ENCODE data around the gene CADM2. TPM values are rescaled to one million over a fixed set of nuclear protein-coding genes. Genes with fewer than 3 reads are reported as not detected.

The CADM2 gene
- total RNA-seq, 1 experiment from 2014 or later = not detected

DNA sequence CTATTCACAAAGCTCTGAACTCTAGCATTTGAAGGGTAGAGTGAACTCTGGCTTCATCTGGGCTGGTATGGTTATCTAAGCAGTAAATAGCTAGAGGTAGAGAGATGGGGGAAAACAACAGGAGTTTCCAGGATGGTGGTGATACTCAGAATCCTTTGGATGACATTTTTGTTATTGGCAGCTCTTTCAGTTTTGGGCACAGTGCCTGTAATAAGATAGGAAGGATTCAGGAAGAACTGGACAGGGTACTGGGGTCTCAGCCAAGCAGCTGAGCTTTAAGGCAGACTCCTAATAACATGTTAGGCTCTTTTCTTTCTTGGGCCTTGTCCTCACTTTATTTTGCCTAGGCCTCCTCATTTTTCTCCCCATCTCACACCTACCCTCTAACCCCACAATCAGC, 338.5 kb downstream of the CADM2 start:
- Histone ChIP-seq H3K9me3 (replicated peaks) (no peaks in the 10 kb centered on the region), H3K36me3 (no peaks in the 10 kb centered on the region), H3K27me3 (replicated peaks) (no peaks in the 10 kb centered on the region), H3K4me3 (no peak overlapping the region), H3K27ac (no peak overlapping the region), H3K4me1 (replicated peaks) (no peaks in the 10 kb centered on the region)
- no peak for DNase-seq (ENCODE audit: low read depth in 1 of 2, low spot score in 2 of 2)

DNA sequence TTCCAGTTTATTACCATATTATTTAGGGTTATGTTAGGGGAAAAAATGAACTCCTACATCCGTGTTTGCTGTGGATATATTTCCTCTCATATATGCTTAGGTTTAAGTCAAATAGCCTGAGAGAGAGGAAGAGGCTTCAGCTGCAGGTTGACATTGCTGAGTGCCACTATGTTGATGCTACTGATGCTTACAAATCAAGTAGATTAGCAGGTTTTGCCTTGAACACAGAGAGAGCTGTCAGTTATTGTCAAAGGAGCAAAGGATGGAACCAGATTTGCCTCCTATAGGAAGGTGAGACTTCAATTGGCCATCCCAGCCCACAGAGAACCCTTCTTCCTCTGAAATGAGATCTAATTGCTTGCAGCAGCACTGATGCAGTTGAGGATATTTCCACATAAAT, 339.2 kb downstream of the CADM2 start:
- no peak for DNase-seq (ENCODE audit: low read depth in 1 of 2, low spot score in 2 of 2)
- H3K9me3 ChIP-seq (replicated peaks) = no peaks in the 10 kb centered on the region
- no peak overlapping the region for H3K4me3 ChIP-seq
- no peaks in the 10 kb centered on the region for H3K36me3 ChIP-seq
- H3K27ac ChIP-seq = no peak overlapping the region
- no peaks in the 10 kb centered on the region for H3K4me1 ChIP-seq (replicated peaks)
- no peaks in the 10 kb centered on the region for H3K27me3 ChIP-seq (replicated peaks)

DNA sequence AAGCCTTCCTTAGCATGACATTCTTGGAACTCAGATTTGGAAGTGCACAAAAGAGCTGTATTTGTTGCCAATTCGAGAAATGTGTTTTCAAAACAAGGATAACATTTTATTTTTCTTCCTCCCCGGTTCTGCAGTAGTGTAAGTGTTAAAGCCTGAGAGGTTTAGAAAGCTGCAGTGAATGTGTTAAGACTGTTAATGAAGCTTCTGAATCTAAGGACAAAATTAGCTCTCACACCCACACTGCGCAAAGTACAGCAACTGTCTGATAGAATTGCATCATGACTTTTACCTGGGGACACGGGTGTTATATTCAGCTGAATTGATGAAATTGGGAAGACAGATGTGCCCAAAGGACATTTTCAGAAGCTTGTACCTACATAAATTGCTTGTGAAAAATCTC, 344.4 kb downstream of the CADM2 start:
- Histone ChIP-seq H3K9me3 (replicated peaks) (no peaks in the 10 kb centered on the region), H3K27me3 (replicated peaks) (no peaks in the 10 kb centered on the region), H3K4me3 (no peak overlapping the region), H3K4me1 (replicated peaks) (no peaks in the 10 kb centered on the region), H3K27ac (no peak overlapping the region), H3K36me3 (no peaks in the 10 kb centered on the region)
- DNase-seq (ENCODE audit: low read depth in 1 of 2, low spot score in 2 of 2) = no peak

DNA sequence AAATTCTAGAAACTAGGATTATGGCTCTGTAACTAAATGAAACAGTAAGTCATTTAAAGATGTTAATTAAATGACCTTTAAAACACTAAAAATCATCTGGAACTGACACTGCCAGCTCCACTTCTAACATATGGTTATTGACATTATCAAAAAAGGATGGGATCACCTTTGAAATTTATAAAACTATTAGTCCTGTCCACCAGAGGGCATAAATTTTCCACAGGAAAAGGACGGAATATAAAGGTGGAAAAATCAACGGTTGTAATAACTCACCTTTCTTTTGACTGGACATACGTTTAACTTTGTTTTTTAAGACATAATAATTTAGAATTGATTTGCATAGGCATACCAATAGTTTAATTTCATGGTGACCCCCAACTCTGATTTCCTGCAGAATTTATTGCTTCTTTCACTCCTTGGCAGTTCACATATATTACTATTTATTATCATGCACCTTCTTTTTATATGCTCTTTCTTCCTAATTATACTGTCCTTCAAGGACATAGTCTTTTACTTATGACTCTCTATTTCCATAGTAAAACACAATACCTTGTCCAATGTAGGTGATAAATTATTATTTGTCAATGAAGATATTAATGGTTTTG, 345.7 kb downstream of the CADM2 start:
- H3K27ac ChIP-seq = no peak overlapping the region
- H3K9me3 ChIP-seq (replicated peaks) = no peaks in the 10 kb centered on the region
- H3K4me3 ChIP-seq = no peak overlapping the region
- H3K4me1 ChIP-seq (replicated peaks) = no peaks in the 10 kb centered on the region
- no peaks in the 10 kb centered on the region for H3K27me3 ChIP-seq (replicated peaks)
- H3K36me3 ChIP-seq = no peaks in the 10 kb centered on the region
- no peak for DNase-seq (ENCODE audit: low read depth in 1 of 2, low spot score in 2 of 2)

DNA sequence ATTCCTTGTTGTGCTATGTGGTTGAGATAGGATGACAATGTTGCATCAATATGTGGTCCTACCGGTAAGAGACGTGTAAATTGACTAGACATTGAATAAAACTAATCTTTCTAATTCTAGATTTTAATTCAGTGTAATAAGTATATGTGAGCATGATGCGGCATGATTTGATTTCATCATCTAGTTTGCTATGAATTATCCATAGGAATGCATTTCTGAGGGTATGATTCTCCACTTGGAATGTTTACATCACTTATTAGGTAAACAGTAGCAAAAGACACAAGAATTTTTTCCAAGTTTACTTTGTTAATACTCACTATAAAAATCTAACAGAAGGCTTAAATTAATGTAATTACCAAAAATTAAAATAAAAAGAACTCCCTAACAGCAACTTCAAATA, 353.5 kb downstream of the CADM2 start:
- Histone ChIP-seq H3K27me3 (replicated peaks) (no peaks in the 10 kb centered on the region), H3K27ac (no peak overlapping the region), H3K4me3 (no peak overlapping the region), H3K36me3 (no peaks in the 10 kb centered on the region), H3K9me3 (replicated peaks) (no peaks in the 10 kb centered on the region), H3K4me1 (replicated peaks) (no peaks in the 10 kb centered on the region)
- DNase-seq (ENCODE audit: low read depth in 1 of 2, low spot score in 2 of 2) = no peak

DNA sequence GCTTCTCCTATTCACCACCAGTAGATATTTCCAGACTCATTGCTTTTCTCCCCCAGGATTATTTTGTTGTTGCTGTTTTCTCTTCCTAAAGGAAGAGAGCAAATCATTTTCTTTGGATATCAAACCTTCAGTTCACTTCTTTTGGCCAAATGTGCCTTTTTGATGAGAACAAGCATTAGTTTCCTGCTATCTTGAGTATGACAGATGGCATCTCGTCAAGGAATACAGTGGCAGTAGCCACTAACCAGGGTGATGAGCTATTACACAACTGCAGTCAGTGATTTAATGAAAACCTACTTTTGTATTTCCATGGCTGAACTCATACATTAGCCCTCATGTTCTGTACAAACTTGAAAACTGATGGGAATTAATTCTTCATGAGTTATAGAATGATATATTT, 354.6 kb downstream of the CADM2 start:
- no peaks in the 10 kb centered on the region for H3K4me1 ChIP-seq (replicated peaks)
- H3K36me3 ChIP-seq = no peaks in the 10 kb centered on the region
- no peak overlapping the region for H3K4me3 ChIP-seq
- H3K27me3 ChIP-seq (replicated peaks) = no peaks in the 10 kb centered on the region
- no peaks in the 10 kb centered on the region for H3K9me3 ChIP-seq (replicated peaks)
- no peak for DNase-seq (ENCODE audit: low read depth in 1 of 2, low spot score in 2 of 2)
- H3K27ac ChIP-seq = no peak overlapping the region

DNA sequence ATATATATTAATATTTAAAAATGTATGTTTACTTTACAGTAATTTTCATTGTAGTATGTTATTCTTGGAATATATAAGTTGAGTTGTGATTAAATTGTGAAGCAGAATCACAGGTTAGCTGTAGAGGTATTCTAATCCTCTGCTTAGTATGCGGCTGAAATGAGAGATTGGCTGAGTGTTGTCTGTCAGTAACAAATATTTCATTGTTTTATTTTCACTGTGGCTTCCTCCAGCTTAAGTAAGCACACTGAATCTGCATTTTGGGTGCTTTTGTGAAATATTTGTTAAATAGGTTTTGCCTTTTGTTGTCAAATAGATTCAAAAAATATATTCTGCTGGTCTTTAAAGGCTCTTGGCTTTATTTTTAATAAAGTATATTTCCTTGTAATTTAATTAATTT, 357.5 kb downstream of the CADM2 start:
- no peak for DNase-seq (ENCODE audit: low read depth in 1 of 2, low spot score in 2 of 2)
- H3K27me3 ChIP-seq (replicated peaks) = no peaks in the 10 kb centered on the region
- H3K36me3 ChIP-seq = no peaks in the 10 kb centered on the region
- H3K4me3 ChIP-seq = no peak overlapping the region
- no peaks in the 10 kb centered on the region for H3K4me1 ChIP-seq (replicated peaks)
- H3K27ac ChIP-seq = no peak overlapping the region
- no peaks in the 10 kb centered on the region for H3K9me3 ChIP-seq (replicated peaks)

DNA sequence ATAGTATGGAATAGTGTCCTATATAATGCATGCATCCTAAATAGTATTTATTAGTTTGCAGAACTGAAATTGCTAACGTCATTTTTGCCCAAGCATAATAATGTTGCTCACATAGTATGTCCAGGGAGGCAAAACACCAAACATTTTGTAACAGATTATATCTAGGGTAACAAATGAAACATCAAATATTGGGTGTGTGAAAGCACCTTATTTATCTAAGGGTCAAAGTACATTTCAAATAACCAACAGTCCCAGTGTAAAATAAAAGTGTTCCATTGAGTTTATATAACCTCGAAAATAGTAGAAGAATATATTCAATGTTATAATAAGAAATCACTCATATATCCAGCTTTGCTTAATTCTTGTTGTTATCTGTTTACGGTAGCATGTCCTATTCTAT, 363.1 kb downstream of the CADM2 start:
- H3K4me1 ChIP-seq (replicated peaks) = no peaks in the 10 kb centered on the region
- DNase-seq (ENCODE audit: low read depth in 1 of 2, low spot score in 2 of 2) = no peak
- no peaks in the 10 kb centered on the region for H3K9me3 ChIP-seq (replicated peaks)
- H3K4me3 ChIP-seq = no peak overlapping the region
- H3K36me3 ChIP-seq = no peaks in the 10 kb centered on the region
- no peak overlapping the region for H3K27ac ChIP-seq
- no peaks in the 10 kb centered on the region for H3K27me3 ChIP-seq (replicated peaks)

DNA sequence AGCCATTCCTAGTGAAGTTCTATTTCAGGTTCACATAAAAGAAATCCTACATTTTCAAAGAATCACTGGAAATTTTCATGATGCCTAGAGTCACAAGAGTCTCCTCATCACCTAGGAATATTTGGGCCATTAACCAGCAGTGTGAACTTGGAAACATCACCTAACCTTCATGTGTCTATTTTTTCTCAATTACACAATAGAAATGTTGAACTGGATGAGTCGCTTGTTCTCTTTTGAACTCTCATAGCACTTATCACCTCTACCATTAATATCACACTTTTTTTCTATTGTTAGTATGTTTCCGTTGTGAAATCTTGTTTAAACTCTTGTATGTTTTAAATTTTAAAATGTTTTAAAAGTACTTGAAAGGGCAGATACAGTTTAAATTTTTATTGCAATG, 371.3 kb downstream of the CADM2 start:
- Histone ChIP-seq H3K4me3 (no peak overlapping the region), H3K36me3 (no peaks in the 10 kb centered on the region), H3K27me3 (replicated peaks) (no peaks in the 10 kb centered on the region), H3K4me1 (replicated peaks) (no peaks in the 10 kb centered on the region), H3K9me3 (replicated peaks) (no peaks in the 10 kb centered on the region), H3K27ac (no peak overlapping the region)
- no peak for DNase-seq (ENCODE audit: low read depth in 1 of 2, low spot score in 2 of 2)

DNA sequence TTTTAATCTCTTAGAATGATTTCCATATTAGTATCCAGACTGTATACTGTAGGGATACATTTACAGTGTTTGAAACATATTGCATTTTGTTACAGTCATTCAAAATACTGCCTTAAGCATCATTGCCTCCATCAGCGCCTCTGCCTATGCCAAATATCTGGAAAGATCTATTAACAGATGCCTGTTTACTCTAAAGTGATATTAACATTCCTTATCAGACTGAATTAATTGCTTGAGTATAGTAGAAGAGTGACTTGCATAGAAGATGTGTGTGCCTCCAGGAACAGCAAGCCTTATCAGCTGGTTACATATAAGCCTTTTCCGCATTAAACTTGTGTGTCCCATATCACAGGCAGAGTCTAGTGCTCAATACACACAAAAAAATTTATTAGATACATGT, 379.1 kb downstream of the CADM2 start:
- Histone ChIP-seq H3K4me1 (replicated peaks) (no peaks in the 10 kb centered on the region), H3K9me3 (replicated peaks) (no peaks in the 10 kb centered on the region), H3K4me3 (no peak overlapping the region), H3K36me3 (no peaks in the 10 kb centered on the region), H3K27me3 (replicated peaks) (no peaks in the 10 kb centered on the region), H3K27ac (no peak overlapping the region)
- no peak for DNase-seq (ENCODE audit: low read depth in 1 of 2, low spot score in 2 of 2)

DNA sequence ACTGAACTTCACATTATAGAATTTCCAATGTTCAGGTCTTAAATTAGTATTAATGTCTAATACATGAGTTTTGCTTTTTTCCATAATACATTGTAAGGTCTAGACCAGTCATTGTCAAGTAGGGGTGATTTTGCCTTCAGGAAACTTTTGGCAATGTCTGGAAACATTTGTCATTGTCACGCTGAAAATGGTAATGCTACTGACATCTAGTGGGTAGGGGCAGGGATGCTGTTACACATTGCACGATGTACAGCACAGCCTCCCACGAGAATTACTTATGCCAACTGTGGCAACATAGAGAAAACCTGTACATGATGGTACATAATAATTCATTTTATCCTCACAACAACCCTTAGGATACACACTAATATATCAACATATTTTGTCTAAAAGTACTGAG, 384.1 kb downstream of the CADM2 start:
- Histone ChIP-seq H3K27ac (no peak overlapping the region), H3K4me3 (no peak overlapping the region), H3K4me1 (replicated peaks) (no peaks in the 10 kb centered on the region), H3K27me3 (replicated peaks) (no peaks in the 10 kb centered on the region), H3K9me3 (replicated peaks) (no peaks in the 10 kb centered on the region), H3K36me3 (no peaks in the 10 kb centered on the region)
- no peak for DNase-seq (ENCODE audit: low read depth in 1 of 2, low spot score in 2 of 2)

DNA sequence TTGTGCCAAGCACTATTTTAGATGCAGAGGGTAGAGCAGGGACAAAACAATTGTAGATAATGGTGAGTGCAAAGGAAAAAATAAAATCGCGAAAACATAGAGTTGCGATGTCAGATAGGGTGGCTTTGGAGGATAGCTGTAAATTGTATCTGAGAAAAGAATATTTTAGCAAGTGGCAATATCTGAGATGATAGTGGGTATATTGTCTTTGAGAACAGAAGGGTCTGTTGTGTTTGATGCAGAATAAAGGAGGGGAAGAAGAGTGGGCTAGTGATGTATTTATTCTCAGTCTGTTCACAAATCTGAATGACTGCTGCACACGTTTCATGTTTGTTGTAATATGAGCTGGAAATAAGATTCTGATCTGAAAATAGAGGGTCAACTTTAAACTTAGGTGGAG, 396.8 kb downstream of the CADM2 start:
- no peak for DNase-seq (ENCODE audit: low read depth in 1 of 2, low spot score in 2 of 2)
- no peaks in the 10 kb centered on the region for H3K4me1 ChIP-seq (replicated peaks)
- H3K9me3 ChIP-seq (replicated peaks) = no peaks in the 10 kb centered on the region
- H3K27me3 ChIP-seq (replicated peaks) = no peaks in the 10 kb centered on the region
- no peak overlapping the region for H3K4me3 ChIP-seq
- H3K27ac ChIP-seq = no peak overlapping the region
- H3K36me3 ChIP-seq = no peaks in the 10 kb centered on the region

DNA sequence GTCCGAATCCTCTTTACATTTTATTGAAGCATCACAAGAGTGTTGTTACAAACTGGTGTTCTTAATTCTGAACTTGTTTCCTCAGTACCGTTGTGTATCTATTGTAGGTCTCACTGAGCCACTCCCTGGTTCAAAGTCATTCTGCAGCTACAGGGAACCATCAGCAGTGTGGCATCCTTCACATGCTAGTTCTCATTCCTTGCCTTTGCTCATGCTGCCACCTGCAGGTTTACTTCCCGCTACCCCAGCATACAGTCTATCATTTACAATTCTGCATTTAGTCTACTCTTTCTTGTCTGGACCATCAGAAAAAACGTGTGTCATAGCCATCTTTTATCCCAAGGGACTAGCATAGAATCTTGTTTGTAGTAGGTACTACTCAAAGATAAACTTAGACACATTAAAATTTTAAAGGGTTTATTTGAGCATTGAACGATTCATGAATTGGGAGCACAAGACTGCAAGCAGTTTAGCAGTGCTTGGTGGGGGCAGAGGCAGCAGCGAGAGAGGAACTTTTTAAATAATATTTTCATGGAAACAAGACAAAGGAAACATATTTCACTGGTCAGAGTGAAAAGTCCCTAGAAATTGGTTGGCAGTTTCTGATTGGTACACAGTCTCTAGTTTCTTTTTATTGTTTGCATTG, 402.1 kb downstream of the CADM2 start:
- no peak overlapping the region for H3K27ac ChIP-seq
- no peaks in the 10 kb centered on the region for H3K27me3 ChIP-seq (replicated peaks)
- no peaks in the 10 kb centered on the region for H3K4me1 ChIP-seq (replicated peaks)
- no peaks in the 10 kb centered on the region for H3K36me3 ChIP-seq
- no peak overlapping the region for H3K4me3 ChIP-seq
- DNase-seq (ENCODE audit: low read depth in 1 of 2, low spot score in 2 of 2) = no peak
- H3K9me3 ChIP-seq (replicated peaks) = no peaks in the 10 kb centered on the region

DNA sequence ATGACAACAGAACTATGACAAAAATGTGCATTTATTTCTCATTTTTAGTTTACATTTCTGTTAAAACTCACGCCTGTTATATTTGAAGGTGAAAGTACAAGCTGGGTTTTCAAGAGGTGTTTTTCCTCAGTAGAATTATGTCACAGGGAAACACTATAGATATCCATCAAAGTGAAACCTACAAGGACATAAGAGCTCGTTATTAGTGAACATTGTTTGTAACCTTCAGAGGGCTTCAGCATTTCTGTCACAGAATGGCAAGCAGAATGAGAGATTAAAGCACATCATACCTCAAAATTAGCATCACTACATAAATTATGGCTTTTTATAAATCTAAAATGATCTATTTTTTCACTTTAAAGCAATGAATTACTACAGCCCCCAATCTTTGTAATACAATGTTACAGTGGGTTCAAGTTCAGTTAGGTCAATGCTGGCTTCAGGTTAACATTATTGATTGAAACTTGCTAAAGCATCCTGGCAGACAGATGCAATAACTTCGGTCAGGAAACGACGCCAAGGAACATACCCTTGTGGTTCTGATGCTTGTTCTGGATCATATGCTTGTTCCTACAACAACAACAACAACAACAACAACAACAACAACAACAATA, 405.6 kb downstream of the CADM2 start:
- no peak overlapping the region for H3K4me3 ChIP-seq
- DNase-seq (ENCODE audit: low read depth in 1 of 2, low spot score in 2 of 2) = no peak
- no peaks in the 10 kb centered on the region for H3K27me3 ChIP-seq (replicated peaks)
- H3K9me3 ChIP-seq (replicated peaks) = no peaks in the 10 kb centered on the region
- H3K36me3 ChIP-seq = no peaks in the 10 kb centered on the region
- H3K4me1 ChIP-seq (replicated peaks) = no peaks in the 10 kb centered on the region
- no peak overlapping the region for H3K27ac ChIP-seq

DNA sequence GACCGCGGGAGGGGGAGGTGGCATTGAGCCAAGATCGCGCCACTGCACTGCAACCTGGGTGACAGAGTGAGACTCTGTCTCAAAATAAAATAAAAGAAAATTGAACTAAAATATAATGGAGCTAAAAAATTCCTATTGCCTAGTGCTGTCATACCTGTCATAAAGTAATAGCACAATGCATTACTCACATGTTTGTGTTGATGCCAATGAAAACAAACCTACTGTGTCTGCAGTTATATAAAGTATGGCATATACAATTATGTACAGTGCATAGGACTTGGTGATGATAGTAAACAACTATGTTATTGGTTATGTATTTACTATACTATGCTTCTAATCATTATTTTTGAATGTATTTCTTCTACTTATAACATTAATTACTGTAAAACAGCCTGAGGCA, 411.6 kb downstream of the CADM2 start:
- no peaks in the 10 kb centered on the region for H3K4me1 ChIP-seq (replicated peaks)
- H3K27ac ChIP-seq = no peak overlapping the region
- H3K4me3 ChIP-seq = no peak overlapping the region
- no peaks in the 10 kb centered on the region for H3K9me3 ChIP-seq (replicated peaks)
- no peaks in the 10 kb centered on the region for H3K27me3 ChIP-seq (replicated peaks)
- no peaks in the 10 kb centered on the region for H3K36me3 ChIP-seq
- DNase-seq (ENCODE audit: low read depth in 1 of 2, low spot score in 2 of 2) = no peak

Measured in SJSA1 (cell line).